ENCODE data around the gene SETD1A.

DNA sequence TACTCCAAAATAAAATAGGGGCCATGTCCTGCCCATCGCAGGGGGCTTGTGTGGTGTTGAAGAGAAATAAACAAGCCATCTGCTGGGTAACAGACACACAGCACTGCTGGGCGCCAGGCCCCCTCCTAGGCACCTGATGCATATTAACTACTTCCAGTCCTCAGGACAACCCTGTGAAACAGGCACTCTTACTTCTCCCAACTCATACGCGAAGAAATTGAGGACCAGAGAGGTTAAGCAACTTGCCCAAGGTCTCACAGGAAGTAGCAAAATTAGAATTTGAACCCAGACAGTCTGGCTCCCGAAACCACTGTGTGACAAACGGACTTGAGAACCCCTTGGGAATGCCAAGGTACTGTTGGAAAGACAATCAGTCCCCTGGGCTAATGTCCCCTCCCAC is 50.1 kb downstream of the SETD1A start:
- TF ChIP-seq, protein P1, sequence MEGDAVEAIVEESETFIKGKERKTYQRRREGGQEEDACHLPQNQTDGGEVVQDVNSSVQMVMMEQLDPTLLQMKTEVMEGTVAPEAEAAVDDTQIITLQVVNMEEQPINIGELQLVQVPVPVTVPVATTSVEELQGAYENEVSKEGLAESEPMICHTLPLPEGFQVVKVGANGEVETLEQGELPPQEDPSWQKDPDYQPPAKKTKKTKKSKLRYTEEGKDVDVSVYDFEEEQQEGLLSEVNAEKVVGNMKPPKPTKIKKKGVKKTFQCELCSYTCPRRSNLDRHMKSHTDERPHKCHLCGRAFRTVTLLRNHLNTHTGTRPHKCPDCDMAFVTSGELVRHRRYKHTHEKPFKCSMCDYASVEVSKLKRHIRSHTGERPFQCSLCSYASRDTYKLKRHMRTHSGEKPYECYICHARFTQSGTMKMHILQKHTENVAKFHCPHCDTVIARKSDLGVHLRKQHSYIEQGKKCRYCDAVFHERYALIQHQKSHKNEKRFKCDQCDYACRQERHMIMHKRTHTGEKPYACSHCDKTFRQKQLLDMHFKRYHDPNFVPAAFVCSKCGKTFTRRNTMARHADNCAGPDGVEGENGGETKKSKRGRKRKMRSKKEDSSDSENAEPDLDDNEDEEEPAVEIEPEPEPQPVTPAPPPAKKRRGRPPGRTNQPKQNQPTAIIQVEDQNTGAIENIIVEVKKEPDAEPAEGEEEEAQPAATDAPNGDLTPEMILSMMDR (conservative IDR thresholded peaks at IDR 0.05): no peak
- no peak for TF ChIP-seq ZFX (IDR thresholded peaks at IDR 0.05)
